Keratinocyte (primary cell): ENCODE results near the gene CAST. TPM values are rescaled to one million over a fixed set of nuclear protein-coding genes. Genes with fewer than 3 reads are reported as not detected.

Experiments used
- DNase-seq: peaks from one replicate; pipeline ENCODE4 v3.0.0-alpha.2; 2011; ENCODE audit warnings: low read depth, missing footprints, low spot score
- FAIRE-seq: peaks from 2 replicates; lab custom pipeline; 2011; peaks lifted over from hg19 to GRCh38; lab: Jason Lieb, UNC
- H2AFZ ChIP-seq: 2 replicates; pipeline ENCODE4 v1.6.0; 2012; ENCODE audit warnings: low read length, control low read depth, inconsistent platforms; ENCODE audit not compliant: control insufficient read depth
- H3K27ac ChIP-seq: 2 replicates; pipeline ENCODE4 v1.5.1; 2011; ENCODE audit warnings: low read length; ENCODE audit not compliant: control insufficient read depth, insufficient read depth
- H3K27me3 ChIP-seq: 3 replicates; pipeline ENCODE4 v1.6.0; 2011; ENCODE audit warnings: low read length; ENCODE audit not compliant: control insufficient read depth, insufficient read depth; ENCODE audit errors: extremely low read depth
- H3K36me3 ChIP-seq, 2 experiments: 2 replicates in 1 of 2; 3 replicates in 1 of 2; pipeline ENCODE4 v1.5.1; 2011; ENCODE audit warnings: low read length in 2 of 2, mild to moderate bottlenecking in 1 of 2; ENCODE audit not compliant: control insufficient read depth in 2 of 2, insufficient read depth in 2 of 2; ENCODE audit errors: extremely low read depth in 1 of 2
- H3K4me1 ChIP-seq: 3 replicates; pipeline ENCODE4 v1.5.1; 2011; ENCODE audit warnings: low read length; ENCODE audit not compliant: control insufficient read depth, insufficient read depth; ENCODE audit errors: extremely low read depth
- H3K4me2 ChIP-seq: 3 replicates; pipeline ENCODE4 v1.6.0; 2011; ENCODE audit warnings: low read depth, low read length; ENCODE audit not compliant: control insufficient read depth, insufficient read depth; ENCODE audit errors: extremely low read depth
- H3K4me3 ChIP-seq, 3 experiments: fragments of 200-600 bp in 1 of 3; sonication (generic) in 1 of 3; 2 replicates in 2 of 3; 3 replicates in 1 of 3; pipeline ENCODE4 v1.5.1; 2011 to 2016; ENCODE audit warnings: low read length in 3 of 3, mild to moderate bottlenecking in 3 of 3, control low read depth in 2 of 3, inconsistent platforms in 1 of 3, low read depth in 1 of 3, mixed read lengths in 1 of 3, mixed run types in 1 of 3, moderate library complexity in 1 of 3; ENCODE audit not compliant: control insufficient read depth in 2 of 3, insufficient read depth in 2 of 3; ENCODE audit errors: extremely low read depth in 1 of 3
- H3K79me2 ChIP-seq: 2 replicates; pipeline ENCODE4 v1.6.0; 2012; ENCODE audit warnings: low read length; ENCODE audit not compliant: control insufficient read depth, insufficient read depth
- H3K9ac ChIP-seq: 3 replicates; pipeline ENCODE4 v1.6.0; 2011; ENCODE audit warnings: low read length; ENCODE audit not compliant: control insufficient read depth, insufficient read depth; ENCODE audit errors: extremely low read depth
- H3K9me1 ChIP-seq: 3 replicates; pipeline ENCODE4 v1.6.0; 2011; ENCODE audit warnings: low read length; ENCODE audit not compliant: control insufficient read depth, insufficient read depth; ENCODE audit errors: extremely low read depth
- H3K9me3 ChIP-seq: 2 replicates; pipeline ENCODE4 v1.5.1; 2012; ENCODE audit warnings: low read depth, low read length; ENCODE audit not compliant: control insufficient read depth
- H4K20me1 ChIP-seq: 3 replicates; pipeline ENCODE4 v1.6.0; 2011; ENCODE audit warnings: low read length; ENCODE audit not compliant: control insufficient read depth, insufficient read depth; ENCODE audit errors: extremely low read depth
- EZH2 ChIP-seq: IDR thresholded peaks from one replicate; pipeline ENCODE4 v1.6.1; 2012; ENCODE audit warnings: inconsistent platforms, mild to moderate bottlenecking, low read length, moderate library complexity
- dilution Hi-C: fragments of 300-500 bp; cut with MboI; formaldehyde crosslinking; loops from one replicate; pipeline ENCODE4 v1.7.0; 2020; ENCODE audit warnings: low sequenced_read_pairs; ENCODE audit not compliant: extremely low pct_ligation_motif_present
- polyA plus RNA-seq, 5 experiments: library from polyadenylated mRNA; depleted of rRNA in 3 of 5; stranded (reverse) in 3 of 5; stranded (forward) in 1 of 5; unstranded in 1 of 5; fragments of >200 nt; gene quantifications; 1 replicate in 1 of 5; 2 replicates in 3 of 5; 3 replicates in 1 of 5; pipeline versions ENCODE4 v1.2.1 to v1.2.3, GENCODE V29; 2011 to 2012; ENCODE audit warnings: missing spikeins in 2 of 5, low read depth in 1 of 5, low replicate concordance in 1 of 5
- TF ChIP-seq, protein P1 (sequence below), 3 experiments: IDR thresholded peaks in 1 of 3; conservative IDR thresholded peaks in 1 of 3; optimal IDR thresholded peaks in 1 of 3; 2 replicates in 2 of 3; 3 replicates in 1 of 3; pipeline versions ENCODE3 to v1.5.1; 2011; ENCODE audit warnings: low read length in 3 of 3, mild to moderate bottlenecking in 3 of 3, moderate library complexity in 2 of 3, control low read depth in 1 of 3, inconsistent platforms in 1 of 3; ENCODE audit not compliant: insufficient read depth in 2 of 3; ENCODE audit errors: extremely low read depth in 1 of 3

The CAST gene
- polyA plus RNA-seq, 1 donor (not counting 4 experiments of a cell fraction or from before 2014, with no cell fraction given) = 238 TPM

DNA sequence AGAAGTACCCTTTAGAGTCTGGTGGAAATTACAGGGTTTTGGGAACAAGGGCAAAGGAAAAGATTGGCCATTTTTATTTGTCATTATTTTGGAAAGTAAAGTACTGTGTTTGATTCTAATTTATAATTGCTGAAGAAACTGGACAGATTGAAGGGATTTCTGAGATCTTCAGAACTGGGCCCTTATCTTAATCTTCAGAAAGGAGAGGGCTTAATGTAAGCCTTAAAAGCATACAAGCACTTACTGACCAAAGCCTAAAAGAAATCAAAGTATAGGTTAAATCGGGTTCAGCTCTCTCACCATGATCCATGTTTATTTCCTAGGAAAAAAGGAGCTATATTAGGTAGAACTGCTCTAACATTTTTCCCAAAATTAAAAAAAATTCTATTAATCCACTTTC lies 109.9 kb downstream of the CAST start:
- H3K9ac ChIP-seq = no peak overlapping the region
- H3K4me1 ChIP-seq = peaks cover 7% of the 10 kb centered on the region
- H3K36me3 ChIP-seq = peaks cover 27 to 31% of the 10 kb centered on the region in 2 experiments
- H3K4me2 ChIP-seq = no peak overlapping the region
- H3K9me1 ChIP-seq = no peaks in the 10 kb centered on the region
- H3K79me2 ChIP-seq = no peaks in the 10 kb centered on the region
- DNase-seq (no peak), FAIRE-seq (no peak)
- H2AFZ ChIP-seq = no peak overlapping the region
- no peaks in the 10 kb centered on the region for H4K20me1 ChIP-seq
- H3K9me3 ChIP-seq = no peaks in the 10 kb centered on the region
- H3K4me3 ChIP-seq = no peak overlapping the region
- dilution Hi-C loops = no loop called here
- TF ChIP-seq EZH2 = no peak
- TF ChIP-seq, protein P1, sequence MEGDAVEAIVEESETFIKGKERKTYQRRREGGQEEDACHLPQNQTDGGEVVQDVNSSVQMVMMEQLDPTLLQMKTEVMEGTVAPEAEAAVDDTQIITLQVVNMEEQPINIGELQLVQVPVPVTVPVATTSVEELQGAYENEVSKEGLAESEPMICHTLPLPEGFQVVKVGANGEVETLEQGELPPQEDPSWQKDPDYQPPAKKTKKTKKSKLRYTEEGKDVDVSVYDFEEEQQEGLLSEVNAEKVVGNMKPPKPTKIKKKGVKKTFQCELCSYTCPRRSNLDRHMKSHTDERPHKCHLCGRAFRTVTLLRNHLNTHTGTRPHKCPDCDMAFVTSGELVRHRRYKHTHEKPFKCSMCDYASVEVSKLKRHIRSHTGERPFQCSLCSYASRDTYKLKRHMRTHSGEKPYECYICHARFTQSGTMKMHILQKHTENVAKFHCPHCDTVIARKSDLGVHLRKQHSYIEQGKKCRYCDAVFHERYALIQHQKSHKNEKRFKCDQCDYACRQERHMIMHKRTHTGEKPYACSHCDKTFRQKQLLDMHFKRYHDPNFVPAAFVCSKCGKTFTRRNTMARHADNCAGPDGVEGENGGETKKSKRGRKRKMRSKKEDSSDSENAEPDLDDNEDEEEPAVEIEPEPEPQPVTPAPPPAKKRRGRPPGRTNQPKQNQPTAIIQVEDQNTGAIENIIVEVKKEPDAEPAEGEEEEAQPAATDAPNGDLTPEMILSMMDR (optimal IDR thresholded peaks at IDR 0.05 in 1 of 3, IDR thresholded peaks at IDR 0.05 in 1 of 3, conservative IDR thresholded peaks at IDR 0.05 in 1 of 3; ENCODE audit: extremely low read depth in 1 of 3, insufficient read depth in 2 of 3, low read length in 3 of 3) = no peak
- H3K27ac ChIP-seq = no peak overlapping the region
- no peaks in the 10 kb centered on the region for H3K27me3 ChIP-seq

DNA sequence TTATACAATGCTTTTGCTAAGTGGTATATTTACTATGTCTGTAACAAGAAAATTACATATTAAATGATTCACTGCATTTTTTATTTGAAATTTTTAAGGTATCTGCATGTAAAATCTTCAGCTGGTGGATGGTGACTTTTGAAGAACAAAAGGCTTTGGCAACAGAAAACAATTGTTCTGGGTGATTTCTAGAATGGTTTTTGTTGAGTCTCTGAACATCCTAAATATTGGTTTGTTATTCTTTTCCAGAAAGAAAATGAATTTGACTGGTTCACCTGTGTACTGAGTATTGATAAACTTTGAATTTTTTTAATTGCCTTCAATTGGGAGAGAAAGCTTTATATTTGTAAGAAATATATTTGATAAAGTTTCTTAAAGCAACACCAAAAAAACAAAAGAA lies 110.4 kb downstream of the CAST start:
- Histone ChIP-seq H3K79me2 (no peaks in the 10 kb centered on the region), H3K4me2 (no peak overlapping the region), H3K27ac (no peak overlapping the region), H3K9me1 (no peaks in the 10 kb centered on the region), H3K36me3 (peaks cover 28 to 31% of the 10 kb centered on the region in 2 experiments), H3K27me3 (no peaks in the 10 kb centered on the region), H4K20me1 (no peaks in the 10 kb centered on the region), H3K9ac (no peak overlapping the region), H3K4me3 (no peak overlapping the region), H3K9me3 (no peaks in the 10 kb centered on the region), H2AFZ (no peak overlapping the region), H3K4me1 (peaks cover 7% of the 10 kb centered on the region)
- dilution Hi-C loops = no loop called here
- FAIRE-seq (no peak), DNase-seq (no peak)
- TF ChIP-seq EZH2 = no peak
- TF ChIP-seq, protein P1 (optimal IDR thresholded peaks at IDR 0.05 in 1 of 3, IDR thresholded peaks at IDR 0.05 in 1 of 3, conservative IDR thresholded peaks at IDR 0.05 in 1 of 3; ENCODE audit: extremely low read depth in 1 of 3, insufficient read depth in 2 of 3, low read length in 3 of 3) = no peak
